Measurements from ENCODE around the gene ZBTB49. TPM values are rescaled to one million over a fixed set of nuclear protein-coding genes. Genes with fewer than 3 reads are reported as not detected.

The ZBTB49 gene
- total and polyA plus RNA-seq, 2 of the 13 experiments (the other 11 are each of a cell fraction or from before 2014, with no cell fraction given), result 3.3 to 4.3 TPM

DNA sequence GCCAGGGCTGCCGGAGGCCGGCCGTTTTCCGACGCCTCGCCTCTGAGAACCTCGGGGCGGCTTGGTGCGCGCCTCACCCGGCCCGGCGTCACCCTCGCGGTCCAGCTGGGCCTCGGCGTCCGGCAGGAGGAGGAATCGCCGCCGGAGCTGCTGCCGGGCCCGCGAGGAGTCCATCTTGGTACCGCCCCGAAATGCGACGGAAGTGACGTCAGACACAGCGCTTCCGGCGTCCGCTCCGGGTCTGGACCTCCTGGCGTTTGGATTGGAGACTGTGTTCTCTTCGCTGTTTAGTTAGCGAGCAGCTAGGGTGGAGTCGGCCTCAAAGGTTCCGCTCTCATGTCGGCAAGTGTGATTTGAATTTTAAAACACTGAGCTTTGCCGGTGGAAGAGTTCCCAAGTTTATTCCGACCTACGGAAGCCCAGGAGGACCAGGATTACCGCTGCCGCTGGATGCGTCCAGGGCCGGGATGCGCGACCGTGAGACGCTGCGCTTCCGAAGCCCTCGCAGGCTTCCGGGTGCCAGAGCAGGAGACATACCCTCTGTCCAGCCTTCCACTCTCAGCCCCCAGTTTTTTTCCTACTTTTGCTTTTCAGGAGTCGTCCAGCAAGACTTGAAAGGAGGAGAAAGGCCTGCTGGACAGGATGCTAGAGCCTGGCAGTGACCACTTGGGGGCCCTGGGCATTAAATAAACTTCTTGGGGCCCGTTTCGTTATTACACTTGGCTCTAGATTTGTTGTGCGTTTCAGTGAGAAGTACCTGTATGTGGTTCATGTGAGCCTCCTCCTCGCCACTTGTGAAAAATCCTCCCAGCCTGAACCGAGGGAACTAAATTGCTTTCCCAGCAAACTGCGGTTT lies 41.8 kb upstream of the ZBTB49 start, which contains the start of gene TMEM128 (continued):
- TF ChIP-seq, protein P1, sequence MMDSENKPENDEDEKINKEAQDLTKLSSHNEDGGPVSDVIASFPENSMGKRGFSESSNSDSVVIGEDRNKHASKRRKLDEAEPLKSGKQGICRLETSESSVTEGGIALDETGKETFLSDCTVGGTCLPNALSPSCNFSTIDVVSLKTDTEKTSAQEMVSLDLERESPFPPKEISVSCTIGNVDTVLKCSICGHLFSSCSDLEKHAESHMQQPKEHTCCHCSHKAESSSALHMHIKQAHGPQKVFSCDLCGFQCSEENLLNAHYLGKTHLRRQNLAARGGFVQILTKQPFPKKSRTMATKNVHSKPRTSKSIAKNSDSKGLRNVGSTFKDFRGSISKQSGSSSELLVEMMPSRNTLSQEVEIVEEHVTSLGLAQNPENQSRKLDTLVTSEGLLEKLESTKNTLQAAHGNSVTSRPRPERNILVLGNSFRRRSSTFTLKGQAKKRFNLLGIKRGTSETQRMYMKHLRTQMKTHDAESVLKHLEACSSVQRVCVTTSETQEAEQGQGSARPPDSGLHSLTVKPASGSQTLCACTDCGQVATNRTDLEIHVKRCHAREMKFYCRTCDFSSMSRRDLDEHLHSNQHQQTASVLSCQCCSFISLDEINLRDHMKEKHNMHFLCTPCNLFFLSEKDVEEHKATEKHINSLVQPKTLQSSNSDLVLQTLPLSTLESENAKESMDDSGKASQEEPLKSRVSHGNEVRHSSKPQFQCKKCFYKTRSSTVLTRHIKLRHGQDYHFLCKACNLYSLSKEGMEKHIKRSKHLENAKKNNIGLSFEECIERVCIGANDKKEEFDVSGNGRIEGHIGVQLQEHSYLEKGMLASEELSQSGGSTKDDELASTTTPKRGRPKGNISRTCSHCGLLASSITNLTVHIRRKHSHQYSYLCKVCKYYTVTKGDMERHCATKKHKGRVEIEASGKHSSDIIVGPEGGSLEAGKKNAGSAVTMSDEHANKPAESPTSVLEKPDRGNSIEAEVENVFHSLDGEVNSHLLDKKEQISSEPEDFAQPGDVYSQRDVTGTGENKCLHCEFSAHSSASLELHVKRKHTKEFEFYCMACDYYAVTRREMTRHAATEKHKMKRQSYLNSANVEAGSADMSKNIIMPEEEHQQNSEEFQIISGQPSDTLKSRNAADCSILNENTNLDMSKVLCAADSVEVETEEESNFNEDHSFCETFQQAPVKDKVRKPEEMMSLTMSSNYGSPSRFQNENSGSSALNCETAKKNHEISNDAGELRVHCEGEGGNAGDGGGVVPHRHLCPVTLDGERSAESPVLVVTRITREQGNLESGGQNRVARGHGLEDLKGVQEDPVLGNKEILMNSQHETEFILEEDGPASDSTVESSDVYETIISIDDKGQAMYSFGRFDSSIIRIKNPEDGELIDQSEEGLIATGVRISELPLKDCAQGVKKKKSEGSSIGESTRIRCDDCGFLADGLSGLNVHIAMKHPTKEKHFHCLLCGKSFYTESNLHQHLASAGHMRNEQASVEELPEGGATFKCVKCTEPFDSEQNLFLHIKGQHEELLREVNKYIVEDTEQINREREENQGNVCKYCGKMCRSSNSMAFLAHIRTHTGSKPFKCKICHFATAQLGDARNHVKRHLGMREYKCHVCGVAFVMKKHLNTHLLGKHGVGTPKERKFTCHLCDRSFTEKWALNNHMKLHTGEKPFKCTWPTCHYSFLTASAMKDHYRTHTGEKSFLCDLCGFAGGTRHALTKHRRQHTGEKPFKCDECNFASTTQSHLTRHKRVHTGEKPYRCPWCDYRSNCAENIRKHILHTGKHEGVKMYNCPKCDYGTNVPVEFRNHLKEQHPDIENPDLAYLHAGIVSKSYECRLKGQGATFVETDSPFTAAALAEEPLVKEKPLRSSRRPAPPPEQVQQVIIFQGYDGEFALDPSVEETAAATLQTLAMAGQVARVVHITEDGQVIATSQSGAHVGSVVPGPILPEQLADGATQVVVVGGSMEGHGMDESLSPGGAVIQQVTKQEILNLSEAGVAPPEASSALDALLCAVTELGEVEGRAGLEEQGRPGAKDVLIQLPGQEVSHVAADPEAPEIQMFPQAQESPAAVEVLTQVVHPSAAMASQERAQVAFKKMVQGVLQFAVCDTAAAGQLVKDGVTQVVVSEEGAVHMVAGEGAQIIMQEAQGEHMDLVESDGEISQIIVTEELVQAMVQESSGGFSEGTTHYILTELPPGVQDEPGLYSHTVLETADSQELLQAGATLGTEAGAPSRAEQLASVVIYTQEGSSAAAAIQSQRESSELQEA (CRISPR knock-in tag; IDR thresholded peaks at IDR 0.05; ENCODE audit: not compliant biosample characterization), result peak; percentile 94
- TF ChIP-seq PHB2 (IDR thresholded peaks at IDR 0.05; ENCODE audit: partially characterized antibody) (no peak), ZNF234 (CRISPR knock-in tag; conservative IDR thresholded peaks at IDR 0.05) (no peak), HOXA5 (CRISPR knock-in tag; IDR thresholded peaks at IDR 0.05) (peak; percentile 81), ZFP90 (CRISPR knock-in tag; IDR thresholded peaks at IDR 0.05; ENCODE audit: borderline replicate concordance) (no peak), ETV6 (CRISPR knock-in tag; conservative IDR thresholded peaks at IDR 0.05) (0 out of 2 replicates have a peak, but pooled peaks have one; percentile 44), ZNF260 (CRISPR knock-in tag; IDR thresholded peaks at IDR 0.05; ENCODE audit: borderline replicate concordance, low read depth) (no peak), ELF1 (CRISPR knock-in tag; IDR thresholded peaks at IDR 0.05) (peak; percentile 88), KLF16 (CRISPR knock-in tag; IDR thresholded peaks at IDR 0.05) (peak in 1 of 2 experiments; percentile 66; a peak in 2 of 4 replicates), FLYWCH1 (CRISPR knock-in tag; IDR thresholded peaks at IDR 0.05) (0 out of 2 replicates have a peak, but pooled peaks have one; percentile 31), ZNF569 (CRISPR knock-in tag; IDR thresholded peaks at IDR 0.05; ENCODE audit: borderline replicate concordance) (no peak), ZNF558 (CRISPR knock-in tag; IDR thresholded peaks at IDR 0.05; ENCODE audit: borderline replicate concordance) (peak; percentile 23; the same call in 1 of the 2 replicates), ZNF644 (CRISPR knock-in tag; IDR thresholded peaks at IDR 0.05; ENCODE audit: low read depth) (0 out of 2 replicates have a peak, but pooled peaks have one; percentile 7), ZNF550 (CRISPR knock-in tag; IDR thresholded peaks at IDR 0.05; ENCODE audit: borderline replicate concordance) (no peak), TAF15 (IDR thresholded peaks at IDR 0.05; ENCODE audit: low read depth, low read length, poor library complexity, severe bottlenecking) (no peak), ISX (CRISPR knock-in tag; conservative IDR thresholded peaks at IDR 0.05) (no peak), ZNF350 (CRISPR knock-in tag; IDR thresholded peaks at IDR 0.05; ENCODE audit: borderline replicate concordance, low read depth) (peak; percentile 76; the same call in 1 of the 2 replicates), CREB1 (IDR thresholded peaks at IDR 0.05) (peak; percentile 99), CREB1 (CRISPR knock-in tag; IDR thresholded peaks at IDR 0.05) (peak; percentile 97)
- TF ChIP-seq, protein P2, sequence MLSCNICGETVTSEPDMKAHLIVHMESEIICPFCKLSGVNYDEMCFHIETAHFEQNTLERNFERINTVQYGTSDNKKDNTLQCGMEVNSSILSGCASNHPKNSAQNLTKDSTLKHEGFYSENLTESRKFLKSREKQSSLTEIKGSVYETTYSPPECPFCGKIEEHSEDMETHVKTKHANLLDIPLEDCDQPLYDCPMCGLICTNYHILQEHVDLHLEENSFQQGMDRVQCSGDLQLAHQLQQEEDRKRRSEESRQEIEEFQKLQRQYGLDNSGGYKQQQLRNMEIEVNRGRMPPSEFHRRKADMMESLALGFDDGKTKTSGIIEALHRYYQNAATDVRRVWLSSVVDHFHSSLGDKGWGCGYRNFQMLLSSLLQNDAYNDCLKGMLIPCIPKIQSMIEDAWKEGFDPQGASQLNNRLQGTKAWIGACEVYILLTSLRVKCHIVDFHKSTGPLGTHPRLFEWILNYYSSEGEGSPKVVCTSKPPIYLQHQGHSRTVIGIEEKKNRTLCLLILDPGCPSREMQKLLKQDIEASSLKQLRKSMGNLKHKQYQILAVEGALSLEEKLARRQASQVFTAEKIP (CRISPR knock-in tag; IDR thresholded peaks at IDR 0.05; ENCODE audit: borderline replicate concordance), result no peak
